Activated CD8-positive, alpha-beta T cell treated with anti-CD3 and anti-CD28 coated beads, Interleukin-2, amount 10 ng/mL, durations not matched to agents 7 days and 5 days (primary cell): ENCODE results near the gene FYN. TPM values are rescaled to one million over a fixed set of nuclear protein-coding genes. Genes with fewer than 3 reads are reported as not detected.
"Not testable (repeated sequence)": the region's sequence is repeated elsewhere in the genome, so short reads cannot be mapped to it uniquely, and the experiment has no call there.

Experiments used
- ATAC-seq: fragments of 150-1000 bp; cut with Tn5 transposase; one replicate; pipeline ENCODE4 v1.10.0; 2021; ENCODE audit warnings: moderate library complexity
- CTCF ChIA-PET: fragments of 350-600 bp; sonication (Branson Sonifier 250); formaldehyde crosslinking; loops from one replicate; lab custom pipeline; 2021; ENCODE audit warnings: antibody characterized with exemption; lab: Charles Lee
- POLR2A ChIA-PET: fragments of 350-600 bp; sonication (Branson Sonifier 250); formaldehyde crosslinking; loops from one replicate; lab custom pipeline; 2021; ENCODE audit warnings: antibody characterized with exemption; lab: Charles Lee
- DNase-seq: peaks from one replicate; pipeline ENCODE4 v3.0.0-alpha.2; 2020
- H3K27ac Mint-ChIP-seq: one replicate; pipeline ENCODE4 v1.8.0; 2021; ENCODE audit warnings: mild to moderate bottlenecking, mixed read lengths
- H3K27me3 Mint-ChIP-seq: one replicate; pipeline ENCODE4 v1.8.0; 2021; ENCODE audit warnings: low read depth, mixed read lengths
- H3K36me3 Mint-ChIP-seq: one replicate; pipeline ENCODE4 v1.8.0; 2021; ENCODE audit warnings: low read depth, mixed read lengths
- H3K4me1 Mint-ChIP-seq: one replicate; pipeline ENCODE4 v1.8.0; 2021; ENCODE audit warnings: low read depth, mixed read lengths
- H3K4me3 Mint-ChIP-seq: one replicate; pipeline ENCODE4 v1.8.0; 2021; ENCODE audit warnings: mild to moderate bottlenecking, mixed read lengths
- H3K9me3 Mint-ChIP-seq: one replicate; pipeline ENCODE4 v1.8.0; 2022; ENCODE audit warnings: mixed read lengths; ENCODE audit not compliant: insufficient read depth
- total RNA-seq, 2 experiments: library from RNA; stranded (reverse); gene quantifications; one replicate each; pipeline ENCODE4 v1.2.3, GENCODE V29; 2021

The FYN gene
- total RNA-seq, 2 experiments from 2014 or later: 148 to 154 TPM

DNA sequence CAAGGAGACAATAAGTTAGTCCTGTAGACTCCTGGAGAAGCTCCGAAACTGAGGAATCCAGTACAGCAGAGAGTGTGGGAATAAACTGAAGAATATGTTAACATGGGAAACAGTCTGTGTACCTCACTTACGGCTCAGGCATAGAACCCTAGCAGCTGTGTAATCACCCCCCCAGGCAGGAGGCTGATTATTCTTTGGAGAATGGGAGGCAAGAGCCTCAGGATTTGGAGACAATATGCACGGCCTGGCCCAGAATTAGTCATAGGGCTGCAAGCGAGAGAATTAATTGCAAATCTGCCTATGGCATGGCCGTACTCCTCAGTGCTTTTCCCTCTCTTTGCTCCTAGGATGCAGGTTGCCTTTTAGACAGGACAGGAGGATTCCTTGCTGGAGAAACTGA lies 27.5 kb upstream of the FYN start:
- POLR2A ChIA-PET: interaction anchor here (0.5 kb wide), 1 partner anchor 21 kb away, joined by 3 read pairs; no protein-coding TSS in a partner anchor
- H3K4me3 Mint-ChIP-seq: no peak overlapping the region
- DNase-seq: no peak
- no peaks in the 10 kb centered on the region for H3K36me3 Mint-ChIP-seq
- H3K9me3 Mint-ChIP-seq: peaks cover 4% of the 10 kb centered on the region
- no peak for ATAC-seq
- no peaks in the 10 kb centered on the region for H3K4me1 Mint-ChIP-seq
- CTCF ChIA-PET: no interaction called here
- H3K27ac Mint-ChIP-seq: no peak overlapping the region
- H3K27me3 Mint-ChIP-seq: peaks cover 3% of the 10 kb centered on the region

DNA sequence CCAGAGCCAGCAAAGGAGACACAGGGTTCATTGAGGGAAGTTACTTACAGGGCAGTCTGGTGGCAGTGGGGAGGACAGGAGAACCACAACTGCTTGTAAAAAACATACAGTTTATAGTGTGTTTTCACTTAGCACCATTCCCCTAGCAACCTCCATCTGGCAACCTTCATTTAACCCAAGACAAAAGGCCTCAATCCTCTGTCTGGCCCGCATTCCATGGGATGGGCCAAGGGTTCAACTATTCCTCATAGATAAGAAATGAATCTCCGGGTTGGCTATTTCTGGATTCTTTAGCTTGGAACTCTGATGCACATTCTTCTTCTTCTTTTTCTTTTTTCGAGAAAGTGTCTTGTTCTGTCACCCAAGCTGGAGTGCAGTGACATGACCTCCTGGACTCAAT lies 26.3 kb upstream of the FYN start:
- Mint-ChIP-seq H3K27ac (no peak overlapping the region), H3K36me3 (no peaks in the 10 kb centered on the region), H3K9me3 (peaks cover 4% of the 10 kb centered on the region), H3K4me3 (no peak overlapping the region), H3K4me1 (no peaks in the 10 kb centered on the region), H3K27me3 (peaks cover 3% of the 10 kb centered on the region)
- POLR2A ChIA-PET: no interaction called here
- no peak for DNase-seq
- CTCF ChIA-PET: no interaction called here
- no peak for ATAC-seq

GRCh38 chr6:111898452-111898851 lies 25.2 kb upstream of the FYN start:
- no peaks in the 10 kb centered on the region for H3K36me3 Mint-ChIP-seq
- H3K27me3 Mint-ChIP-seq: peaks cover 3% of the 10 kb centered on the region
- no peak overlapping the region for H3K4me3 Mint-ChIP-seq
- ChIA-PET POLR2A (no interaction called here), CTCF (no interaction called here)
- H3K9me3 Mint-ChIP-seq: peaks cover 4% of the 10 kb centered on the region
- no peaks in the 10 kb centered on the region for H3K4me1 Mint-ChIP-seq
- H3K27ac Mint-ChIP-seq: no peak overlapping the region
- DNase-seq (no peak), ATAC-seq (no peak)

GRCh38 chr6:111894951-111895350 lies 21.7 kb upstream of the FYN start:
- Mint-ChIP-seq H3K4me1 (no peaks in the 10 kb centered on the region), H3K36me3 (no peaks in the 10 kb centered on the region), H3K4me3 (no peak overlapping the region), H3K27ac (no peak overlapping the region), H3K9me3 (no peaks in the 10 kb centered on the region), H3K27me3 (no peaks in the 10 kb centered on the region)
- no peak for DNase-seq
- ChIA-PET POLR2A (no interaction called here), CTCF (no interaction called here)
- no peak for ATAC-seq

DNA sequence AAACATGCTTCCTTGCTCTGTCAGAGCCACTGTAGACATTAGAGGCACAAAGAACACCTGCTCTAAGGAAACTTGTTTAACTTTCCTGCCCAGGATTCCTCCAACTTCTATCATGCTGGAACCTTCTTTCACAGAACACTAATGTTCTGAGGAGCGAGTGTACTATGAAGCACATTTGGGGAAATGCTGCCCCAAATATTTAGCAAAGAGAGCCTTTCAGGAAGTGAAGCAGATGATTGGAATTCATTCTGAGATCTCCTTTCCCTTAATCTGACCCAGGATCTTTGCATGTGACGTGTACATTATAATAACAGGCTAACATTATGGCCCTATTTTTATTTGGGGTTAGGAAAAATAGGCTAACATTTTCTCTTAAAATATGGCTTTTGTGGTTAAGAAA lies 21.0 kb upstream of the FYN start:
- ChIA-PET POLR2A (no interaction called here), CTCF (no interaction called here)
- Mint-ChIP-seq H3K27me3 (no peaks in the 10 kb centered on the region), H3K9me3 (no peaks in the 10 kb centered on the region), H3K36me3 (no peaks in the 10 kb centered on the region), H3K27ac (no peak overlapping the region), H3K4me1 (no peaks in the 10 kb centered on the region), H3K4me3 (no peak overlapping the region)
- DNase-seq (no peak), ATAC-seq (no peak)

- Mint-ChIP-seq H3K36me3 (no peaks in the 10 kb centered on the region), H3K9me3 (no peaks in the 10 kb centered on the region), H3K27ac (no peak overlapping the region), H3K4me3 (no peak overlapping the region), H3K27me3 (peaks cover 6% of the 10 kb centered on the region), H3K4me1 (no peaks in the 10 kb centered on the region)
- ATAC-seq: no peak
- POLR2A ChIA-PET: no interaction called here
- no peak for DNase-seq
- CTCF ChIA-PET: no interaction called here
Observed at GRCh38 chr6:111892431-111892830, 19.2 kb upstream of the FYN start.

DNA sequence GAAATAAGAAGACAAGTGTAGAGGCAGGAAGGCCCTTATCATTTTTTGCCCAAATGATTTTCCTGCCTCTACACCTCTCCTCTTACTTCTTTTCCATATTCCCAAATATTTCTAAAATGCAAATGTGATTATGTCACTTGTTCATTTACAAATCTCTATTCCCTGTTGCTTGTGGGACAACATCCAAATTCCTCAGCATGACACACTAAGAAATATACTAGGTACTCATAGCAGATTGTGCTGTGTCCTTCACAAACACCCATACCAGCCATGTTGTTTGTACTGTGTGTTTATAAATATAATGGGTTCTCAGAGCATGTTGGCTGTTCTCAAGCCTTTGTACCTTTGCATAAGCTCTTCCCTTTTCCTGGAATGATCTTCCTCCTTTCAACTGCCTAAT lies 17.7 kb upstream of the FYN start:
- ATAC-seq (no peak), DNase-seq (no peak)
- Mint-ChIP-seq H3K4me3 (no peak overlapping the region), H3K9me3 (no peaks in the 10 kb centered on the region), H3K36me3 (no peaks in the 10 kb centered on the region), H3K27me3 (peaks cover 9% of the 10 kb centered on the region), H3K4me1 (no peaks in the 10 kb centered on the region), H3K27ac (no peak overlapping the region)
- ChIA-PET CTCF (no interaction called here), POLR2A (no interaction called here)

- ChIA-PET POLR2A (no interaction called here), CTCF (no interaction called here)
- H3K36me3 Mint-ChIP-seq: no peaks in the 10 kb centered on the region
- H3K9me3 Mint-ChIP-seq: peaks cover 8% of the 10 kb centered on the region
- peaks cover 12% of the 10 kb centered on the region for H3K27me3 Mint-ChIP-seq
- DNase-seq: no peak
- ATAC-seq: no peak
- H3K27ac Mint-ChIP-seq: no peak overlapping the region
- no peak overlapping the region for H3K4me3 Mint-ChIP-seq
- no peaks in the 10 kb centered on the region for H3K4me1 Mint-ChIP-seq
Observed at GRCh38 chr6:111888928-111889695, 15.9 kb upstream of the FYN start.

DNA sequence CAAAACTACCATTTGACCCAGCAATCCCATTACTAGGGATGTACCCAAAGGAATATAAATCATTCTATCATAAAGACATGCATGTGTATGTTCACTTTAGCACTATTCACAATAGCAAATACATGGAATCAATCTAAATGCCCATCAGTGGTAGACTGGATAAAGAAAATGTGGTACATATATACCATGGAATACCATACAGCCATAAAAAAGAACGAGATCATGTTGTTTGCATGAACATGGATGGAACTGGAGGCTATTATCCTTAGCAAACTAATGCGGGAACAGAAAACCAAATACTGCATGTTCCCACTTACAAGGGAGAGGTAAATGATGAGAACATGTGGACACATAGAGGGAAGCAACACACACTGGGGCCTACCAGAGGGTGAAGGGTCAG lies 13.5 kb upstream of the FYN start:
- DNase-seq, ATAC-seq, H3K27ac Mint-ChIP-seq, H3K36me3 Mint-ChIP-seq, H3K4me3 Mint-ChIP-seq, H3K4me1 Mint-ChIP-seq, CTCF ChIA-PET, POLR2A ChIA-PET, H3K9me3 Mint-ChIP-seq: not testable (repeated sequence)
- peaks cover 12% of the 10 kb centered on the region for H3K27me3 Mint-ChIP-seq

- peaks cover 12% of the 10 kb centered on the region for H3K27me3 Mint-ChIP-seq
- H3K9me3 Mint-ChIP-seq: peaks cover 17% of the 10 kb centered on the region
- CTCF ChIA-PET: no interaction called here
Observed at GRCh38 chr6:111885373-111886027, 12.2 kb upstream of the FYN start.

GRCh38 chr6:111884068-111884467 lies 10.8 kb upstream of the FYN start:
- Mint-ChIP-seq H3K4me1 (no peaks in the 10 kb centered on the region), H3K27me3 (peaks cover 12% of the 10 kb centered on the region), H3K4me3 (no peak overlapping the region), H3K36me3 (peaks cover 5% of the 10 kb centered on the region), H3K9me3 (peaks cover 29% of the 10 kb centered on the region), H3K27ac (no peak overlapping the region)
- POLR2A ChIA-PET: no interaction called here
- CTCF ChIA-PET: no interaction called here
- ATAC-seq (no peak), DNase-seq (no peak)

More at GRCh38 chr6:111885373-111886027, 12.2 kb upstream of the FYN start:
- ATAC-seq (no peak), DNase-seq (no peak)
- Mint-ChIP-seq H3K27ac (no peak overlapping the region), H3K36me3 (no peaks in the 10 kb centered on the region), H3K4me3 (no peak overlapping the region), H3K4me1 (no peaks in the 10 kb centered on the region)
- POLR2A ChIA-PET: no interaction called here

GRCh38 chr6:111880181-111880888 lies 7.1 kb upstream of the FYN start:
- Mint-ChIP-seq H3K4me1 (no peaks in the 10 kb centered on the region), H3K36me3 (peaks cover 5% of the 10 kb centered on the region), H3K27ac (no peak overlapping the region), H3K4me3 (no peak overlapping the region), H3K27me3 (no peaks in the 10 kb centered on the region), H3K9me3 (peaks cover 25% of the 10 kb centered on the region)
- no peak for ATAC-seq
- ChIA-PET CTCF (interaction anchor here (1.7 kb wide), 1 partner anchor 163 kb away, joined by 4 read pairs; no protein-coding TSS in a partner anchor), POLR2A (interaction anchor here (0.7 kb wide), 1 partner anchor 20 kb away, joined by 3 read pairs; no protein-coding TSS in a partner anchor)
- no peak for DNase-seq
